Naive thymus-derived CD4-positive, alpha-beta T cell (primary cell): Measurements from ENCODE around the gene MAP9. TPM values are rescaled to one million over a fixed set of nuclear protein-coding genes. Genes with fewer than 3 reads are reported as not detected.
"Not testable (repeated sequence)": the region's sequence is repeated elsewhere in the genome, so short reads cannot be mapped to it uniquely, and the experiment has no call there.

Experiments
- ATAC-seq: fragments of 150-1000 bp; cut with Tn5 transposase; 2 replicates; pipeline ENCODE4 v1.10.0; 2021; ENCODE audit warnings: mild to moderate bottlenecking, moderate library complexity
- CTCF ChIA-PET: fragments of 350-600 bp; sonication (Branson Sonifier 250); formaldehyde crosslinking; loops from one replicate; lab custom pipeline; 2021; ENCODE audit warnings: antibody characterized with exemption; lab: Charles Lee
- POLR2A ChIA-PET: fragments of 350-600 bp; sonication (Branson Sonifier 250); formaldehyde crosslinking; loops from one replicate; lab custom pipeline; 2021; ENCODE audit warnings: antibody characterized with exemption, inconsistent platforms; lab: Charles Lee
- DNase-seq, 9 donors: peaks; one replicate each; pipeline versions ENCODE4 v3.0.0 to v3.0.0-alpha.2; 2020 to 2022; ENCODE audit warnings: mixed read lengths in 1 of 9
- H3K27ac ChIP-seq: one replicate; pipeline ENCODE4 v1.7.0; 2013; ENCODE audit warnings: mild to moderate bottlenecking, low read depth, low read length, moderate library complexity
- H3K27me3 ChIP-seq, 2 donors: one replicate each; pipeline ENCODE4 v1.7.0; 2013; ENCODE audit warnings: low read length in 2 of 2, mild to moderate bottlenecking in 2 of 2, moderate library complexity in 2 of 2; ENCODE audit not compliant: control insufficient read depth in 2 of 2, insufficient read depth in 2 of 2
- H3K36me3 ChIP-seq, 3 experiments: 1 replicate in 2 of 3; 2 replicates in 1 of 3; pipeline ENCODE4 v1.7.0; 2013; ENCODE audit warnings: low read length in 3 of 3, mild to moderate bottlenecking in 3 of 3, moderate library complexity in 1 of 3; ENCODE audit not compliant: insufficient read depth in 3 of 3, control insufficient read depth in 2 of 3
- H3K4me1 ChIP-seq, 2 donors: one replicate each; pipeline ENCODE4 v1.7.0; 2013; ENCODE audit warnings: low read length in 2 of 2, mild to moderate bottlenecking in 2 of 2, moderate library complexity in 1 of 2; ENCODE audit not compliant: control insufficient read depth in 2 of 2, insufficient read depth in 2 of 2
- H3K4me3 ChIP-seq: 2 replicates; pipeline ENCODE4 v1.7.0; 2013; ENCODE audit warnings: mild to moderate bottlenecking, low read length
- H3K9me3 ChIP-seq, 3 experiments: 1 replicate in 2 of 3; 2 replicates in 1 of 3; pipeline ENCODE4 v1.7.0; 2013; ENCODE audit warnings: low read length in 3 of 3; ENCODE audit not compliant: control insufficient read depth in 2 of 3
- H3K27ac Mint-ChIP-seq, 9 donors: one replicate each; pipeline ENCODE4 v1.8.0; 2020 to 2022; ENCODE audit warnings: mixed read lengths in 9 of 9, mild to moderate bottlenecking in 8 of 9, moderate library complexity in 5 of 9, inconsistent platforms in 2 of 9
- H3K27me3 Mint-ChIP-seq, 5 donors: one replicate each; pipeline ENCODE4 v1.8.0; 2021 to 2022; ENCODE audit warnings: mixed read lengths in 5 of 5, mild to moderate bottlenecking in 1 of 5
- H3K36me3 Mint-ChIP-seq, 5 donors: one replicate each; pipeline ENCODE4 v1.8.0; 2020 to 2022; ENCODE audit warnings: mixed read lengths in 5 of 5, mild to moderate bottlenecking in 3 of 5, inconsistent platforms in 1 of 5
- H3K4me1 Mint-ChIP-seq, 7 donors: one replicate each; pipeline ENCODE4 v1.8.0; 2020 to 2022; ENCODE audit warnings: mixed read lengths in 7 of 7, mild to moderate bottlenecking in 3 of 7, inconsistent platforms in 1 of 7
- H3K4me3 Mint-ChIP-seq, 10 donors: one replicate each; pipeline ENCODE4 v1.8.0; 2020 to 2022; ENCODE audit warnings: mild to moderate bottlenecking in 10 of 10, mixed read lengths in 10 of 10, moderate library complexity in 6 of 10, inconsistent platforms in 2 of 10
- H3K9me3 Mint-ChIP-seq, 11 donors: one replicate each; pipeline ENCODE4 v1.8.0; 2020 to 2022; ENCODE audit warnings: mixed read lengths in 11 of 11, mild to moderate bottlenecking in 4 of 11, inconsistent platforms in 1 of 11, moderate library complexity in 1 of 11
- intact Hi-C, 2 donors: fragments of 100-400 bp; cut with micrococcal nuclease; formaldehyde crosslinking; loops; one replicate each; pipeline ENCODE4 v1.15.1; 2023
- polyA plus RNA-seq, 2 donors: library from polyadenylated mRNA; unstranded; fragments of 300-500 nt; fragmentation: Illumina TruSeq; gene quantifications; one replicate each; pipeline ENCODE4 v1.2.3, GENCODE V29; 2021
- total RNA-seq, 6 experiments: library from RNA in 5 of 6; stranded (reverse) in 5 of 6; gene quantifications; 1 replicate in 5 of 6; 2 replicates in 1 of 6; pipeline ENCODE4 v1.2.3 and lab custom pipeline; 2021 to 2026

MAP9 gene
- total RNA-seq (10 to 100 TPM in 2 of 5 experiments, 1 to 10 TPM in 3; 3.2 to 20.5 (median 7.0) TPM), polyA plus RNA-seq (1 to 10 TPM; 3.4 to 5.0 TPM), total RNA-seq (lab: John Stamatoyannopoulos, UW) (19.7 reads per million, percentile 50 among the genes with 10 or more reads in this experiment)

GRCh38 chr4:155376387-155377268, at the start of gene MAP9:
Gene MAP9 (minus strand): TSS chr4:155376965. CDS start chr4:155375850, 1,115 bp downstream.
- Histone ChIP-seq H3K27me3 (no peaks in the 10 kb centered on the region), H3K4me1 (peaks cover 8 to 11% of the 10 kb centered on the region in 2 donors), H3K4me3 (peak within 1 kb of the TSS; percentile 73), H3K27ac (peak within 1 kb of the TSS; percentile 77), H3K36me3 (no peaks in the 10 kb centered on the region), H3K9me3 (no peaks in the 10 kb centered on the region)
- Mint-ChIP-seq H3K9me3 (no peaks in the 10 kb centered on the region), H3K36me3 (peaks cover 0 to 4% (median 0%) of the 10 kb centered on the region in 5 donors), H3K27me3 (peaks cover 0 to 5% (median 0%) of the 10 kb centered on the region in 5 donors), H3K4me1 (peaks cover 4 to 22% (median 18%) of the 10 kb centered on the region in 7 donors), H3K27ac (peak within 1 kb of the TSS; percentile 72 to 97 (median 91)), H3K4me3 (peak within 1 kb of the TSS; percentile 81 to 93 (median 92))
- DNase-seq (peak; percentile 74 to 92 (median 89)), ATAC-seq (peak; percentile 91)
- ChIA-PET POLR2A (interaction anchor here (0.8 to 1.0 kb wide), 2 partner anchors 9 to 577 kb away, joined by 3 read pairs; partner anchors contain the start of gene CTSO), CTCF (no interaction called here)
- intact Hi-C loops = loop anchor here (1.0 to 10.0 kb wide), 6 partner anchors 381 to 1582 kb away; partner anchors contain the start of genes CTSO (in 2 of the 2), PLRG1 (in 2 of the 2) and GUCY1B1 (in 1 of the 2)

GRCh38 chr4:155424778-155425177, 48.0 kb upstream of the MAP9 start:
- H3K27ac Mint-ChIP-seq, H3K27me3 ChIP-seq, H3K9me3 ChIP-seq: not testable (repeated sequence)

GRCh38 chr4:155423671-155424070, 46.9 kb upstream of the MAP9 start:
- no peaks in the 10 kb centered on the region for H3K4me1 ChIP-seq
- peaks cover 0 to 35% (median 2%) of the 10 kb centered on the region in 11 donors for H3K9me3 Mint-ChIP-seq
- POLR2A ChIA-PET = no interaction called here
- H3K4me3 ChIP-seq = no peak overlapping the region
- H3K4me3 Mint-ChIP-seq = no peak overlapping the region
- no peak overlapping the region for H3K27ac ChIP-seq
- H3K27me3 ChIP-seq = no peaks in the 10 kb centered on the region
- no peaks in the 10 kb centered on the region for H3K4me1 Mint-ChIP-seq
- intact Hi-C loops = no loop called here
- H3K36me3 Mint-ChIP-seq = no peaks in the 10 kb centered on the region
- no peaks in the 10 kb centered on the region for H3K36me3 ChIP-seq
- H3K9me3 ChIP-seq = peaks cover 0 to 5% (median 0%) of the 10 kb centered on the region in 3 experiments
- CTCF ChIA-PET = no interaction called here
- H3K27me3 Mint-ChIP-seq = peaks cover 3 to 14% (median 11%) of the 10 kb centered on the region in 5 donors
- DNase-seq = no peak
- no peak for ATAC-seq
- no peak overlapping the region for H3K27ac Mint-ChIP-seq

More at GRCh38 chr4:155424778-155425177, 48.0 kb upstream of the MAP9 start:
- H3K4me1 Mint-ChIP-seq, ATAC-seq, intact Hi-C loops, H3K36me3 Mint-ChIP-seq, CTCF ChIA-PET, H3K4me3 ChIP-seq, POLR2A ChIA-PET, DNase-seq, H3K36me3 ChIP-seq, H3K4me3 Mint-ChIP-seq, H3K27ac ChIP-seq, H3K4me1 ChIP-seq: not testable (repeated sequence)
- Mint-ChIP-seq H3K27me3 (peaks cover 4 to 23% (median 17%) of the 10 kb centered on the region in 5 donors), H3K9me3 (peaks cover 0 to 38% (median 4%) of the 10 kb centered on the region in 11 donors)

- Histone ChIP-seq H3K36me3 (no peaks in the 10 kb centered on the region), H3K4me3 (no peak overlapping the region), H3K9me3 (no peaks in the 10 kb centered on the region), H3K27ac (no peak overlapping the region), H3K4me1 (no peaks in the 10 kb centered on the region), H3K27me3 (no peaks in the 10 kb centered on the region)
- Mint-ChIP-seq H3K27me3 (peaks cover 3 to 11% (median 11%) of the 10 kb centered on the region in 5 donors), H3K4me3 (no peak overlapping the region), H3K9me3 (peaks cover 0 to 12% (median 0%) of the 10 kb centered on the region in 11 donors), H3K36me3 (no peaks in the 10 kb centered on the region), H3K27ac (no peak overlapping the region), H3K4me1 (no peaks in the 10 kb centered on the region)
- DNase-seq = no peak
- ATAC-seq = no peak
- ChIA-PET CTCF (no interaction called here), POLR2A (no interaction called here)
- intact Hi-C loops = no loop called here
Measured at GRCh38 chr4:155419266-155419665, 42.5 kb upstream of the MAP9 start.

GRCh38 chr4:155415662-155416061, 38.9 kb upstream of the MAP9 start:
- no peak overlapping the region for H3K27ac ChIP-seq
- H3K27ac Mint-ChIP-seq = no peak overlapping the region
- H3K4me1 Mint-ChIP-seq = no peaks in the 10 kb centered on the region
- POLR2A ChIA-PET = no interaction called here
- no peaks in the 10 kb centered on the region for H3K9me3 ChIP-seq
- no peak for DNase-seq
- CTCF ChIA-PET = no interaction called here
- no peaks in the 10 kb centered on the region for H3K9me3 Mint-ChIP-seq
- no peak overlapping the region for H3K4me3 Mint-ChIP-seq
- H3K36me3 Mint-ChIP-seq = no peaks in the 10 kb centered on the region
- H3K27me3 Mint-ChIP-seq = peaks cover 3 to 18% (median 7%) of the 10 kb centered on the region in 5 donors
- H3K27me3 ChIP-seq = no peaks in the 10 kb centered on the region
- H3K4me3 ChIP-seq = no peak overlapping the region
- intact Hi-C loops = no loop called here
- no peak for ATAC-seq
- no peaks in the 10 kb centered on the region for H3K36me3 ChIP-seq
- no peaks in the 10 kb centered on the region for H3K4me1 ChIP-seq

- H3K4me3 ChIP-seq = no peak overlapping the region
- DNase-seq = no peak
- POLR2A ChIA-PET = no interaction called here
- ATAC-seq = no peak
- no peaks in the 10 kb centered on the region for H3K27me3 ChIP-seq
- H3K4me1 Mint-ChIP-seq = no peaks in the 10 kb centered on the region
- H3K36me3 ChIP-seq = no peaks in the 10 kb centered on the region
- H3K27ac ChIP-seq = no peak overlapping the region
- H3K27me3 Mint-ChIP-seq = peaks cover 0 to 25% (median 17%) of the 10 kb centered on the region in 5 donors
- no peak overlapping the region for H3K27ac Mint-ChIP-seq
- CTCF ChIA-PET = no interaction called here
- no peaks in the 10 kb centered on the region for H3K9me3 ChIP-seq
- intact Hi-C loops = no loop called here
- no peaks in the 10 kb centered on the region for H3K9me3 Mint-ChIP-seq
- H3K4me3 Mint-ChIP-seq = no peak overlapping the region
- H3K4me1 ChIP-seq = no peaks in the 10 kb centered on the region
- H3K36me3 Mint-ChIP-seq = no peaks in the 10 kb centered on the region
Measured at GRCh38 chr4:155413451-155413850, 36.7 kb upstream of the MAP9 start.
